HEK293 (cell line): ENCODE measurements around the gene FNDC11.

Experiments used
- BCL11A ChIP-seq: fragments of 450-650 bp; formaldehyde crosslinking; IDR thresholded peaks from 2 replicates; pipeline ENCODE4 v1.5.1; 2016; ENCODE audit warnings: low read depth, missing biosample characterization, missing genetic modification characterization
- CTCF ChIP-seq: fragments of 450-650 bp; formaldehyde crosslinking; IDR thresholded peaks from 2 replicates; pipeline ENCODE4 v1.5.1; 2016; ENCODE audit warnings: missing biosample characterization, missing genetic modification characterization
- KLF10 ChIP-seq: fragments of 450-650 bp; IDR thresholded peaks from 2 replicates; pipeline ENCODE4 v1.5.1; 2018; ENCODE audit warnings: missing biosample characterization, mild to moderate bottlenecking, missing genetic modification characterization
- MZF1 ChIP-seq: fragments of 450-650 bp; formaldehyde crosslinking; IDR thresholded peaks from 2 replicates; pipeline ENCODE4 v1.5.1; 2017; ENCODE audit warnings: missing biosample characterization, missing genetic modification characterization, borderline replicate concordance
- PRDM4 ChIP-seq: fragments of 450-650 bp; formaldehyde crosslinking; IDR thresholded peaks from 2 replicates; pipeline ENCODE4 v1.5.1; 2017; ENCODE audit warnings: missing biosample characterization, missing genetic modification characterization
- REST ChIP-seq: fragments of 450-650 bp; formaldehyde crosslinking; IDR thresholded peaks from 2 replicates; pipeline ENCODE4 v1.5.1; 2016; ENCODE audit warnings: missing biosample characterization, missing genetic modification characterization
- ZBTB10 ChIP-seq: fragments of 450-650 bp; formaldehyde crosslinking; IDR thresholded peaks from 2 replicates; pipeline ENCODE4 v1.5.1; 2016; ENCODE audit warnings: missing biosample characterization, missing genetic modification characterization
- ZEB2 ChIP-seq: fragments of 450-650 bp; formaldehyde crosslinking; IDR thresholded peaks from 2 replicates; pipeline ENCODE4 v1.5.1; 2016; ENCODE audit warnings: missing biosample characterization, missing genetic modification characterization
- ZNF121 ChIP-seq: fragments of 450-650 bp; formaldehyde crosslinking; IDR thresholded peaks from 2 replicates; pipeline ENCODE4 v1.5.1; 2016; ENCODE audit warnings: missing biosample characterization, missing genetic modification characterization
- ZNF169 ChIP-seq: fragments of 450-650 bp; formaldehyde crosslinking; IDR thresholded peaks from 2 replicates; pipeline ENCODE4 v1.5.1; 2016; ENCODE audit warnings: missing biosample characterization, missing genetic modification characterization
- ZNF366 ChIP-seq: fragments of 450-650 bp; formaldehyde crosslinking; conservative IDR thresholded peaks from 2 replicates; pipeline ENCODE4 v1.5.1; 2016; ENCODE audit warnings: missing biosample characterization, missing genetic modification characterization
- ZNF433 ChIP-seq: fragments of 450-650 bp; formaldehyde crosslinking; IDR thresholded peaks from 2 replicates; pipeline ENCODE4 v1.5.1; 2016; ENCODE audit warnings: missing biosample characterization, missing genetic modification characterization, low read depth
- ZNF707 ChIP-seq: fragments of 450-650 bp; formaldehyde crosslinking; IDR thresholded peaks from 2 replicates; pipeline ENCODE4 v1.5.1; 2016; ENCODE audit warnings: missing biosample characterization, missing genetic modification characterization
- ZNF792 ChIP-seq: fragments of 450-650 bp; formaldehyde crosslinking; IDR thresholded peaks from 2 replicates; pipeline ENCODE4 v1.5.1; 2016; ENCODE audit warnings: missing biosample characterization, missing genetic modification characterization

GRCh38 chr20:63549019-63549418 is 4.9 kb upstream of the FNDC11 start:
- TF ChIP-seq CTCF (tag by site-specific recombination), result no peak
- no peak for TF ChIP-seq BCL11A (tag by site-specific recombination)
- TF ChIP-seq ZNF707 (tag by site-specific recombination), result no peak
- TF ChIP-seq MZF1, result no peak
- no peak for TF ChIP-seq ZEB2 (tag by site-specific recombination)
- TF ChIP-seq ZBTB10 (tag by site-specific recombination), result no peak
- no peak for TF ChIP-seq ZNF366 (tag by site-specific recombination)
- no peak for TF ChIP-seq REST (tag by site-specific recombination)
- no peak for TF ChIP-seq ZNF792 (tag by site-specific recombination)
- TF ChIP-seq ZNF433 (tag by site-specific recombination), result no peak
- no peak for TF ChIP-seq ZNF169
- no peak for TF ChIP-seq ZNF121
- no peak for TF ChIP-seq KLF10 (tag by site-specific recombination)
- no peak for TF ChIP-seq PRDM4
